ENCODE results near the gene GLIS1.
"Not testable (repeated sequence)": the region's sequence is repeated elsewhere in the genome, so short reads cannot be mapped to it uniquely, and the experiment has no call there.

The GLIS1 gene

DNA sequence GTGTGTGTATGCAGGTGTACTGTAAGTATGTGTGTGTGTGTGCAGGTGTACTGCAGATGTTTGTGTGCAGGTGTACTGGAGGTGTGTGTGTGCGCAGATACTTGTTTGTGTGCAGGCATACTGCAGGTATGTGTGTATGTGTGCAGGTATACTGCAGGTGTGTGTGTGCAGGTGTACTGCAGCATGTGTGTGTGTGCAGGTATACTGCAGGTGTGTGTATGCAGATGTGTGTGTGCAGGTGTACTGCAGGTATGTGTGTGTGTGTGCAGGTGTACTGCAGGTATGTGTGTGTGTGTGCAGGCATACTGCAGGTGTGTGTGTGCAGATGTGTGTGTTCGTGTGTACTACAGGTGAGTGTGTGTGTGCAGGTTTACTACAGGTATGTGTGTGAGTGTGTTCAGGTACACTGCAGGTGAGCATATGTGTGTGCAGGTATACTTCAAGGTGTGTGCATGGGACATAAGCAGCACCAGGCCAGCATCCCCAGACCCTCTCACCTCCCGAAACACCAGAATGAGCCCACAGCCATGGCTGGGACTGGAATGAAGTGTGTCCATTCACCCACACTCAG is 182.2 kb downstream of the GLIS1 start:
- TF ChIP-seq, protein P1, sequence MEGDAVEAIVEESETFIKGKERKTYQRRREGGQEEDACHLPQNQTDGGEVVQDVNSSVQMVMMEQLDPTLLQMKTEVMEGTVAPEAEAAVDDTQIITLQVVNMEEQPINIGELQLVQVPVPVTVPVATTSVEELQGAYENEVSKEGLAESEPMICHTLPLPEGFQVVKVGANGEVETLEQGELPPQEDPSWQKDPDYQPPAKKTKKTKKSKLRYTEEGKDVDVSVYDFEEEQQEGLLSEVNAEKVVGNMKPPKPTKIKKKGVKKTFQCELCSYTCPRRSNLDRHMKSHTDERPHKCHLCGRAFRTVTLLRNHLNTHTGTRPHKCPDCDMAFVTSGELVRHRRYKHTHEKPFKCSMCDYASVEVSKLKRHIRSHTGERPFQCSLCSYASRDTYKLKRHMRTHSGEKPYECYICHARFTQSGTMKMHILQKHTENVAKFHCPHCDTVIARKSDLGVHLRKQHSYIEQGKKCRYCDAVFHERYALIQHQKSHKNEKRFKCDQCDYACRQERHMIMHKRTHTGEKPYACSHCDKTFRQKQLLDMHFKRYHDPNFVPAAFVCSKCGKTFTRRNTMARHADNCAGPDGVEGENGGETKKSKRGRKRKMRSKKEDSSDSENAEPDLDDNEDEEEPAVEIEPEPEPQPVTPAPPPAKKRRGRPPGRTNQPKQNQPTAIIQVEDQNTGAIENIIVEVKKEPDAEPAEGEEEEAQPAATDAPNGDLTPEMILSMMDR (IDR thresholded peaks at IDR 0.05; ENCODE audit: low read depth, low read length, missing control alignments) = no peak
- H3K4me3 ChIP-seq (ENCODE audit: low read depth, low read length) = no peak overlapping the region
- no peak for DNase-seq (ENCODE audit: low read depth)

DNA sequence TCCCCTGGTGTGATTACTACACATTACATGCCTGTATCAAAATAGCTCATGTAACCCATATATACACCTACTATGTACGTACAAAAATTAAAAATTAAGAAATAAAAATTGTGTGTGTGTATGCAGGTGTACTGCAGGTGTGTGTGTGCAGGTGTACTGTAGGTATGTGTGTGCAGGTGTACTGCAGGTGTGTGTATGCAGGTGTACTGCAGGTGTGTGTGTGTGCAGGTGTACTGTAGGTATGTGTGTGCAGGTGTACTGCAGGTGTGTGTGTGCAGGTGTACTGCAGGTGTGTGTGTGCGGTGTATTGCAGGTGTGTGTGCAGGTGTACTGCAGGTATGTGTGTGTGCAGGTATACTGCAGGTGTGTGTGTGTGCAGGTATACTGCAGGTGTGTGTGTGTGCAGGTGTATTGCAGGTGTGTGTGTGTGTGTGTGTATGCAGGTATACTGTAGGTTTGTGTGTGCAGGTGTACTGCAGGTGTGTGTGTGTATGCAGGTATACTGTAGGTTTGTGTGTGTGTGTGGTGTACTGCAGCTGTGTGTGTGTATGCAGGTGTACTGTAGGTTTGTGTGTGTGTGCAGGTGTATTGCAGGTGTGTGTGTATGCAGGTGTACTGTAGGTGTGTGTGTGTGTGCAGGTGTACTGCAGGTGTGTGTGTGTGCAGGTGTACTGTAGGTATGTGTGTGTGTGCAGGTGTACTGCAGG is 183.2 kb downstream of the GLIS1 start:
- H3K4me3 ChIP-seq (ENCODE audit: low read depth, low read length); DNase-seq (ENCODE audit: low read depth): not testable (repeated sequence)

DNA sequence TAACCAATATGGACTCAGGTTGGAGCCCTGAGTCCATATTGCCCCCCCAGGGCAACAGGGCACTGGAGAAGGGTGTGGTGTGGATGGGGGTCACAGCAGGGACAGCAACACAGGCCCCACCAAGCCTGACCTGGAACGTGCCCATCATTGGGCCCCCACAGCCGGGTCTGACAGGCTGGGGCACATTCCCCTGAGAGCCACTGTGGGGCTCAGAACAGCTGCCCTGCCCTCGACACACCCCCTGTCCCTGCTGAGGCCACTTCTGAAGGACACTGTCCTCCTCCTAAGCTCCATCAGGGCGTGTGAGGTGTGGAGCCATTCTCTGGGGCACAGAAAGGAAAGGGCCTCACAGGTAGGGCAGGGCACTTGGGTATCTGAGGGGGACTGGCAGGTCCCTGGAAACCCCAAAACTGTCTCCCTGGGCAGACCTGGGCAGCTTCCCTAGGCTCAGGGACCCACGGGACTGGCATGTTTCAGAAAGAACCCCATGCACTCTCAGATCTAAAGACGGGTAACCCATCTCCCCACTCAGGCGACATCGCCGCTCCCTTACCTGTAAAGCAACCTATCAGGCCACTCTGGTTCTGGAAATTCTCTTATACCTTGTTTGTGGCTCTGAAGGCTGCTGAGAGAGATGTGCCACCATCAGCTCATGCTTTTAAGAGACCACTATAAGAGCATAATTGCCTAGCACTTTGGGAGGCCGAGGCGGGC is 184.2 kb downstream of the GLIS1 start:
- no peak overlapping the region for H3K4me3 ChIP-seq (ENCODE audit: low read depth, low read length)
- TF ChIP-seq, protein P1 (IDR thresholded peaks at IDR 0.05; ENCODE audit: low read depth, low read length, missing control alignments) = no peak
- no peak for DNase-seq (ENCODE audit: low read depth)

DNA sequence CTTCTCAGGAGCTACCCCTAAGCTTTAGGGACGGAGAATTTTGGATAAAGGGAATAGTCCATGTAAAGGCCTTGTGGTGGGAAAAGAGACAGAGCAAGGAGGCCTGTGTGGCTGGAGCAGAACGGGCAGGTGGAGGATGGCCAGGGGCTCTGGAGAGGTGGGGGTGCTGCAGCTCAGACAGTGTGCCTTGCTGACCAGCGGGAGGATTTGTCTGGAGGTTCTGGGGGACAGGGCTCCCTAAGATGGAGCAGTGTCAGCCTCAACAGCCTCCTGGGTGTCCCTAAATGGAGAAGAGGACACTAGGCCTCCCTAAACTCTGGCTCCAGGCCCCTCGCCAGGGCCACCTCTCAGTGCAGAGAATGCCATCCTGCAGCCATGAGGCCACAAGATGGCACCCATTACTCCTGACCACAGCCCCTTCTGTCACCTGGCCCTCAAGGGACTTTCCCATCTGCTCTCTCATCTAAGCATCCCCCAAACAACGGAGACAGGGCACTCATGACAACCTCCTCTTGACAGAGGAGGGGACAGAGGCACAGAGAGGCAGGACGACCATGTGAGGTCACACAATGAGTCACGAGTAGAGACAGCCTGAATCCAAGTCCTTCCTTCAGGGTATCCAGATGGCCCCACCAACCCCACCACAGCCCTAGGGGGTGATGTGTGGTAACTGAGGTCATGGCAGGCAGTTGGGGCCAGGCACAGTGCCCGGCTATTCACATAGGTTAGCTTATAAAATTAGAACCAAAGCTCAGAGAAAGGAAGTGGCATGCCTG is 185.0 kb downstream of the GLIS1 start:
- H3K4me3 ChIP-seq (ENCODE audit: low read depth, low read length) = no peak overlapping the region
- DNase-seq (ENCODE audit: low read depth) = no peak
- TF ChIP-seq, protein P1 (IDR thresholded peaks at IDR 0.05; ENCODE audit: low read depth, low read length, missing control alignments) = no peak

GRCh38 chr1:53552981-53553733 is 185.8 kb downstream of the GLIS1 start:
- DNase-seq (ENCODE audit: low read depth) = no peak
- TF ChIP-seq, protein P1 (IDR thresholded peaks at IDR 0.05; ENCODE audit: low read depth, low read length, missing control alignments) = no peak
- no peak overlapping the region for H3K4me3 ChIP-seq (ENCODE audit: low read depth, low read length)

DNA sequence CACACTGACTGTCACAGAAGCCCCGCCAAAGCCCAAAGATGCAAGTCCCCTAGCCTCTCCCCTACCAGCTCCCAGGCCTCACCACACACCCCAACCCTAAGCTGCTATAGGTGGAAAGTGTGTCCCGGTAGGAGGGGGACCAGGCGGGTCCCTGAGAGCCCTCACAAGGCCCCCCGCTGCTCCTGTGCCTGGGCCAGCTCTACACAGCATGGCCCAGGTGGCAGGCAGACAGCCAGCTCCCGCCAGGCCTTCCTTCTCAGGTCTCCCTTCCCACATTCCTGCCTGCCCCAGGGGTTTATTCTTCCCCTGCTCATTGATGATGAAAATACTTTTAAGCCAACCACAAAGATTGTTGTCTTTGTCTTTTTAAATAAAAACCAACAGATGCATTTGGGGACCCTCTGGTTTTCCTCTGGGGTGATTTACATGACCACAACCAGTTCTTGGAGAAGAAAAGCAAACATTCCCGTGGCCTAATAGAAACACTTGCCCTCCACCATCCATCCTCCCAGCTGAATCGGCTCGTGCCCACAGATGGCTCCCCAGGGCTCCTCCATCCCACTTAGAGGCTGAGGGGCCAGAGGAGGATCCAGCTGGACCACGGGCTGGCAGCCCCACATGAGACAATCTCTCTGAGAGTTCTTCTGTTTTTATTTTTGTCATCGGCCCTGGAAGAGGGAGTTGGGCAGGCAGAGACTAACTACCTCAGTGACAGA is 186.7 kb downstream of the GLIS1 start:
- DNase-seq (ENCODE audit: low read depth) = no peak
- H3K4me3 ChIP-seq (ENCODE audit: low read depth, low read length) = no peak overlapping the region
- TF ChIP-seq, protein P1 (IDR thresholded peaks at IDR 0.05; ENCODE audit: low read depth, low read length, missing control alignments) = no peak
